Tibial nerve (tissue), 4 donors: Measurements from ENCODE around the gene VTI1A. TPM values are rescaled to one million over a fixed set of nuclear protein-coding genes. Genes with fewer than 3 reads are reported as not detected.

ENCODE experiments used
- DNase-seq, 2 donors: peaks; one replicate each; pipeline ENCODE4 v3.0.0-alpha.2; 2019; ENCODE audit warnings: low spot score in 2 of 2
- H3K27ac ChIP-seq, 4 donors: fragments of 200-600 bp; sonication (generic) in 3 of 4; one replicate each; pipeline ENCODE4 v1.5.1; 2017 to 2019; ENCODE audit warnings: mild to moderate bottlenecking in 1 of 4
- H3K27me3 ChIP-seq, 2 donors: fragments of 200-600 bp; sonication (generic) in 1 of 2; one replicate each; pipeline versions ENCODE4 v1.5.1 to v1.6.0; 2017 to 2019
- H3K36me3 ChIP-seq, 3 donors: fragments of 200-600 bp; sonication (generic); one replicate each; pipeline ENCODE4 v1.5.1; 2018 to 2019
- H3K4me1 ChIP-seq, 4 donors: fragments of 200-600 bp; sonication (generic) in 3 of 4; one replicate each; pipeline ENCODE4 v1.5.1; 2017 to 2019
- H3K4me3 ChIP-seq, 4 donors: fragments of 200-600 bp; sonication (generic) in 3 of 4; one replicate each; pipeline ENCODE4 v1.5.1; 2017 to 2019; ENCODE audit warnings: mild to moderate bottlenecking in 1 of 4, moderate library complexity in 1 of 4
- H3K9me3 ChIP-seq, 4 donors: fragments of 200-600 bp; sonication (generic) in 3 of 4; one replicate each; pipeline ENCODE4 v1.5.1; 2017 to 2019
- CTCF ChIP-seq, 5 experiments: fragments of 200-600 bp in 3 of 5; fragments of 450-650 bp in 2 of 5; sonication (generic) in 3 of 5; IDR thresholded peaks; one replicate each; pipeline ENCODE4 v1.5.1; 2016 to 2019; ENCODE audit warnings: antibody characterized with exemption in 5 of 5, mild to moderate bottlenecking in 3 of 5, moderate library complexity in 2 of 5
- EP300 ChIP-seq, 2 donors: sonication (generic); formaldehyde crosslinking; IDR thresholded peaks; one replicate each; pipeline ENCODE4 v1.6.1; 2017; ENCODE audit warnings: antibody characterized with exemption in 2 of 2, mild to moderate bottlenecking in 1 of 2
- POLR2A ChIP-seq, 2 donors: fragments of 450-650 bp; IDR thresholded peaks; one replicate each; pipeline ENCODE4 v1.6.1; 2017; ENCODE audit warnings: antibody characterized with exemption in 2 of 2, mild to moderate bottlenecking in 2 of 2, moderate library complexity in 2 of 2
- WGBS, 2 donors: methylation state at CpG; one replicate each; pipeline ENCODE4 v1.1.5; 2018; 5-methylcytosine and 5-hydroxymethylcytosine counted together
- total RNA-seq, 4 donors: library from RNA; depleted of rRNA; stranded (reverse); fragments of >200 nt; gene quantifications; one replicate each; pipeline ENCODE4 v1.1.0, GENCODE V29; 2016

VTI1A gene
- total RNA-seq, 4 donors from 2014 or later = 96.5 to 253 (median 127) TPM

- Histone ChIP-seq H3K36me3 (peaks cover 0 to 32% (median 0%) of the 10 kb centered on the region in 3 donors), H3K27ac (no peak overlapping the region), H3K9me3 (no peaks in the 10 kb centered on the region), H3K27me3 (no peaks in the 10 kb centered on the region), H3K4me1 (peaks cover 0 to 2% (median 0%) of the 10 kb centered on the region in 4 donors), H3K4me3 (no peak overlapping the region)
- DNase-seq = no peak
- TF ChIP-seq EP300 (IDR thresholded peaks at IDR 0.05) (no peak), CTCF (IDR thresholded peaks at IDR 0.05) (no peak), POLR2A (IDR thresholded peaks at IDR 0.05) (no peak)
These were observed 219.1 kb downstream of the VTI1A start for GRCh38 chr10:112666094-112666493.

- peaks cover 0 to 13% (median 0%) of the 10 kb centered on the region in 4 donors for H3K4me1 ChIP-seq
- TF ChIP-seq EP300 (IDR thresholded peaks at IDR 0.05) = no peak
- TF ChIP-seq CTCF (IDR thresholded peaks at IDR 0.05) = no peak
- TF ChIP-seq POLR2A (IDR thresholded peaks at IDR 0.05) = no peak
- no peak for DNase-seq
- H3K9me3 ChIP-seq = no peaks in the 10 kb centered on the region
- H3K36me3 ChIP-seq = peaks cover 0 to 27% (median 0%) of the 10 kb centered on the region in 3 donors
- 95 to 96% methylated on average over 4 of the region's 4 CpGs for WGBS, 2 donors
- H3K27ac ChIP-seq = no peak overlapping the region
- H3K27me3 ChIP-seq = no peaks in the 10 kb centered on the region
- H3K4me3 ChIP-seq = no peak overlapping the region
These were observed 223.0 kb downstream of the VTI1A start for GRCh38 chr10:112669989-112670388.

- whole genome bisulfite sequencing, 2 donors = 62 to 78% methylated on average over 4 of the region's 4 CpGs
- TF ChIP-seq EP300 (IDR thresholded peaks at IDR 0.05) (no peak), CTCF (IDR thresholded peaks at IDR 0.05) (no peak), POLR2A (IDR thresholded peaks at IDR 0.05) (no peak)
These were observed 224.7 kb downstream of the VTI1A start for GRCh38 chr10:112671743-112672142.

GRCh38 chr10:112672706-112673105 is 225.7 kb downstream of the VTI1A start:
- TF ChIP-seq CTCF (IDR thresholded peaks at IDR 0.05) (no peak), POLR2A (IDR thresholded peaks at IDR 0.05) (no peak), EP300 (IDR thresholded peaks at IDR 0.05) (no peak)
- no peak for DNase-seq
- Histone ChIP-seq H3K4me3 (no peak overlapping the region), H3K27ac (no peak overlapping the region), H3K27me3 (no peaks in the 10 kb centered on the region), H3K9me3 (no peaks in the 10 kb centered on the region), H3K4me1 (peaks cover 0 to 13% (median 0%) of the 10 kb centered on the region in 4 donors), H3K36me3 (peaks cover 0 to 34% (median 0%) of the 10 kb centered on the region in 3 donors)
- 86 to 88% methylated on average over 5 of the region's 5 CpGs for WGBS, 2 donors

More at GRCh38 chr10:112671743-112672142, 224.7 kb downstream of the VTI1A start:
- Histone ChIP-seq H3K27me3 (no peaks in the 10 kb centered on the region), H3K36me3 (peaks cover 0 to 27% (median 0%) of the 10 kb centered on the region in 3 donors), H3K9me3 (no peaks in the 10 kb centered on the region), H3K27ac (no peak overlapping the region), H3K4me1 (peaks cover 0 to 13% (median 0%) of the 10 kb centered on the region in 4 donors), H3K4me3 (no peak overlapping the region)
- no peak for DNase-seq

- WGBS, 2 donors = 96 to 97% methylated on average over 10 of the region's 10 CpGs
- Histone ChIP-seq H3K36me3 (peaks cover 0 to 11% (median 0%) of the 10 kb centered on the region in 3 donors), H3K4me1 (peaks cover 0 to 24% (median 0%) of the 10 kb centered on the region in 4 donors), H3K27ac (no peak overlapping the region), H3K9me3 (no peaks in the 10 kb centered on the region), H3K4me3 (no peak overlapping the region), H3K27me3 (no peaks in the 10 kb centered on the region)
- DNase-seq = no peak
- TF ChIP-seq POLR2A (IDR thresholded peaks at IDR 0.05) = no peak
- TF ChIP-seq CTCF (IDR thresholded peaks at IDR 0.05) = no peak
- no peak for TF ChIP-seq EP300 (IDR thresholded peaks at IDR 0.05)
These were observed 228.6 kb downstream of the VTI1A start for GRCh38 chr10:112675560-112676083.
